Esophagus squamous epithelium (tissue), 5 donors: ENCODE measurements around the gene CHMP1B. TPM values are rescaled to one million over a fixed set of nuclear protein-coding genes. Genes with fewer than 3 reads are reported as not detected.
A peak's percentile ranks its signal among the peaks of the same experiment; 100 is the strongest.

Experiments used
- DNase-seq: peaks from one replicate; lab custom pipeline; 2025; lab: John Stamatoyannopoulos, UW
- H3K27ac ChIP-seq, 4 donors: fragments of 200-600 bp; sonication (generic); one replicate each; pipeline ENCODE4 v1.5.1; 2016 to 2019; ENCODE audit warnings: mild to moderate bottlenecking in 1 of 4
- H3K27me3 ChIP-seq, 4 donors: fragments of 200-600 bp; sonication (generic); 1 replicate in 3 of 4; 2 replicates in 1 of 4; pipeline versions ENCODE4 v1.5.1 to v1.6.0; 2017 to 2021; ENCODE audit warnings: antibody characterized with exemption in 1 of 4
- H3K36me3 ChIP-seq, 3 donors: fragments of 200-600 bp; sonication (generic); one replicate each; pipeline ENCODE4 v1.5.1; 2016 to 2019
- H3K4me1 ChIP-seq, 3 donors: fragments of 200-600 bp; sonication (generic); one replicate each; pipeline ENCODE4 v1.5.1; 2017 to 2019
- H3K4me3 ChIP-seq, 4 donors: fragments of 200-600 bp; sonication (generic); 1 replicate in 3 of 4; 2 replicates in 1 of 4; pipeline ENCODE4 v1.5.1; 2016 to 2019; ENCODE audit warnings: mild to moderate bottlenecking in 2 of 4, moderate library complexity in 1 of 4
- H3K9me3 ChIP-seq, 3 donors: fragments of 200-600 bp; sonication (generic); one replicate each; pipeline ENCODE4 v1.5.1; 2016 to 2019
- CTCF ChIP-seq, 6 experiments: fragments of 450-650 bp in 4 of 6; fragments of 200-600 bp in 2 of 6; sonication (generic) in 2 of 6; IDR thresholded peaks; one replicate each; pipeline ENCODE4 v1.5.1; 2016 to 2019; ENCODE audit warnings: antibody characterized with exemption in 6 of 6, mild to moderate bottlenecking in 4 of 6, moderate library complexity in 4 of 6
- POLR2A ChIP-seq, 4 donors: fragments of 450-650 bp; IDR thresholded peaks; one replicate each; pipeline ENCODE4 v1.6.1; 2017; ENCODE audit warnings: antibody characterized with exemption in 4 of 4, mild to moderate bottlenecking in 4 of 4, moderate library complexity in 3 of 4
- WGBS, 2 donors: methylation state at CpG; one replicate each; pipeline ENCODE4 v1.1.5; 2018; 5-methylcytosine and 5-hydroxymethylcytosine counted together
- intact Hi-C: fragments of 100-400 bp; cut with DNase I; formaldehyde crosslinking; loops from one replicate; pipeline ENCODE4 v1.15.0; 2022
- total RNA-seq, 4 donors: library from RNA; depleted of rRNA; stranded (reverse); fragments of >200 nt; gene quantifications; one replicate each; pipeline ENCODE4 v1.1.0, GENCODE V29; 2016
- donor health status: DM: yes; HTN: yes; CAD: no.

CHMP1B gene
- total RNA-seq, 4 donors from 2014 or later: 35.3 to 48.3 (median 42.3) TPM

GRCh38 chr18:11860594-11861450 lies 9.6 kb downstream of the CHMP1B start:
- intact Hi-C loops: no loop called here
- TF ChIP-seq POLR2A (IDR thresholded peaks at IDR 0.05): no peak
- TF ChIP-seq CTCF (IDR thresholded peaks at IDR 0.05): no peak
- Histone ChIP-seq H3K36me3 (no peaks in the 10 kb centered on the region), H3K27ac (peak overlapping the region in 2 of 4 donors; percentile 48 to 67), H3K4me3 (no peak overlapping the region), H3K4me1 (peaks cover 14 to 45% (median 16%) of the 10 kb centered on the region in 3 donors), H3K9me3 (no peaks in the 10 kb centered on the region), H3K27me3 (no peaks in the 10 kb centered on the region)
- no peak for DNase-seq
- 73 to 90% methylated on average over 8 to 10 of the region's 17 CpGs for WGBS, 2 donors

- no peak for DNase-seq
- no peak for TF ChIP-seq CTCF (IDR thresholded peaks at IDR 0.05)
- no peak for TF ChIP-seq POLR2A (IDR thresholded peaks at IDR 0.05)
- Histone ChIP-seq H3K36me3 (peaks cover 0 to 5% (median 0%) of the 10 kb centered on the region in 3 donors), H3K27me3 (no peaks in the 10 kb centered on the region), H3K9me3 (no peaks in the 10 kb centered on the region), H3K27ac (no peak overlapping the region), H3K4me3 (no peak overlapping the region), H3K4me1 (peaks cover 10 to 36% (median 14%) of the 10 kb centered on the region in 3 donors)
- intact Hi-C loops: no loop called here
- 83 to 85% methylated on average over 19 to 20 of the region's 20 CpGs for WGBS, 2 donors
Measured at GRCh38 chr18:11861583-11862288, 10.5 kb downstream of the CHMP1B start.

- H3K4me3 ChIP-seq: no peak overlapping the region
- H3K36me3 ChIP-seq: peaks cover 0 to 5% (median 0%) of the 10 kb centered on the region in 3 donors
- 80 to 81% methylated on average over 6 of the region's 6 CpGs for WGBS, 2 donors
- intact Hi-C loops: no loop called here
- H3K27me3 ChIP-seq: no peaks in the 10 kb centered on the region
- TF ChIP-seq POLR2A (IDR thresholded peaks at IDR 0.05): no peak
- TF ChIP-seq CTCF (IDR thresholded peaks at IDR 0.05): no peak
- no peak for DNase-seq
- no peak overlapping the region for H3K27ac ChIP-seq
- peaks cover 8 to 27% (median 9%) of the 10 kb centered on the region in 3 donors for H3K4me1 ChIP-seq
- no peaks in the 10 kb centered on the region for H3K9me3 ChIP-seq
Measured at GRCh38 chr18:11862468-11863137, 11.4 kb downstream of the CHMP1B start.

GRCh38 chr18:11864471-11864870 lies 13.3 kb downstream of the CHMP1B start:
- 75 to 86% methylated on average over 1 to 2 of the region's 2 CpGs for WGBS, 2 donors
- Histone ChIP-seq H3K9me3 (no peaks in the 10 kb centered on the region), H3K36me3 (peaks cover 0 to 22% (median 0%) of the 10 kb centered on the region in 3 donors), H3K4me1 (peaks cover 0 to 9% (median 2%) of the 10 kb centered on the region in 3 donors), H3K4me3 (no peak overlapping the region), H3K27me3 (no peaks in the 10 kb centered on the region), H3K27ac (no peak overlapping the region)
- TF ChIP-seq CTCF (IDR thresholded peaks at IDR 0.05): no peak
- no peak for TF ChIP-seq POLR2A (IDR thresholded peaks at IDR 0.05)
- no peak for DNase-seq
- intact Hi-C loops: no loop called here
